Measurements from ENCODE around the gene MTA3. TPM values are rescaled to one million over a fixed set of nuclear protein-coding genes. Genes with fewer than 3 reads are reported as not detected.
A peak's percentile ranks its signal among the peaks of the same experiment; 100 is the strongest.
"Not testable (repeated sequence)": the region's sequence is repeated elsewhere in the genome, so short reads cannot be mapped to it uniquely, and the experiment has no call there.

MTA3 gene
- polyA plus RNA-seq, 6 donors from 2014 or later = 2.7 to 8.3 (median 6.9) TPM

GRCh38 chr2:42713920-42714319 lies 145.5 kb downstream of the MTA3 start:
- ATAC-seq (ENCODE audit: low read depth in 2 of 2) = no peak
- Mint-ChIP-seq H3K4me3 (no peak overlapping the region), H3K9me3 (no peaks in the 10 kb centered on the region), H3K27ac (no peak overlapping the region), H3K4me1 (no peaks in the 10 kb centered on the region), H3K36me3 (peaks cover 0 to 5% of the 10 kb centered on the region in 2 donors), H3K27me3 (no peaks in the 10 kb centered on the region)
- DNase-seq = no peak

- no peak overlapping the region for H3K4me3 Mint-ChIP-seq
- H3K27me3 Mint-ChIP-seq = no peaks in the 10 kb centered on the region
- DNase-seq (no peak), ATAC-seq (ENCODE audit: low read depth in 2 of 2) (no peak)
- H3K36me3 Mint-ChIP-seq = no peaks in the 10 kb centered on the region
- H3K27ac Mint-ChIP-seq = peak overlapping the region in 1 of 6 donors; percentile 59
- H3K4me1 Mint-ChIP-seq = no peaks in the 10 kb centered on the region
- H3K9me3 Mint-ChIP-seq = no peaks in the 10 kb centered on the region
These were observed 146.3 kb downstream of the MTA3 start for GRCh38 chr2:42714686-42715085.

- no peak for DNase-seq
- H3K9me3 Mint-ChIP-seq = no peaks in the 10 kb centered on the region
- no peaks in the 10 kb centered on the region for H3K36me3 Mint-ChIP-seq
- no peaks in the 10 kb centered on the region for H3K27me3 Mint-ChIP-seq
- H3K4me3 Mint-ChIP-seq = no peak overlapping the region
- no peak overlapping the region for H3K27ac Mint-ChIP-seq
- ATAC-seq (ENCODE audit: low read depth in 2 of 2) = no peak
- H3K4me1 Mint-ChIP-seq = no peaks in the 10 kb centered on the region
These were observed 153.5 kb downstream of the MTA3 start for GRCh38 chr2:42721898-42722297.

GRCh38 chr2:42722320-42723190 lies 154.1 kb downstream of the MTA3 start:
- no peak overlapping the region for H3K4me3 Mint-ChIP-seq
- ATAC-seq (ENCODE audit: low read depth in 2 of 2) (peak; percentile 18 to 28), DNase-seq (no peak)
- no peaks in the 10 kb centered on the region for H3K27me3 Mint-ChIP-seq
- H3K36me3 Mint-ChIP-seq = no peaks in the 10 kb centered on the region
- H3K9me3 Mint-ChIP-seq = no peaks in the 10 kb centered on the region
- H3K4me1 Mint-ChIP-seq = no peaks in the 10 kb centered on the region
- H3K27ac Mint-ChIP-seq = no peak overlapping the region

- Mint-ChIP-seq H3K36me3 (no peaks in the 10 kb centered on the region), H3K9me3 (no peaks in the 10 kb centered on the region), H3K27ac (no peak overlapping the region), H3K27me3 (no peaks in the 10 kb centered on the region), H3K4me1 (no peaks in the 10 kb centered on the region), H3K4me3 (no peak overlapping the region)
- ATAC-seq (ENCODE audit: low read depth in 2 of 2) (no peak), DNase-seq (no peak)
These were observed 155.0 kb downstream of the MTA3 start for GRCh38 chr2:42723465-42723864.

- no peak overlapping the region for H3K4me3 Mint-ChIP-seq
- H3K4me1 Mint-ChIP-seq = no peaks in the 10 kb centered on the region
- DNase-seq = no peak
- H3K36me3 Mint-ChIP-seq = peaks cover 5% of the 10 kb centered on the region in 2 donors
- no peak for ATAC-seq (ENCODE audit: low read depth in 2 of 2)
- peak overlapping the region in 1 of 6 donors; percentile 76 for H3K27ac Mint-ChIP-seq
- H3K9me3 Mint-ChIP-seq = peaks cover 0 to 8% (median 5%) of the 10 kb centered on the region in 7 donors
- H3K27me3 Mint-ChIP-seq = no peaks in the 10 kb centered on the region
These were observed 156.5 kb downstream of the MTA3 start for GRCh38 chr2:42724886-42725285.

GRCh38 chr2:42725657-42726056 lies 157.2 kb downstream of the MTA3 start:
- DNase-seq = no peak
- ATAC-seq (ENCODE audit: low read depth in 2 of 2) = no peak
- H3K36me3 Mint-ChIP-seq = peaks cover 12% of the 10 kb centered on the region in 2 donors
- no peak overlapping the region for H3K27ac Mint-ChIP-seq
- H3K4me3 Mint-ChIP-seq = no peak overlapping the region
- H3K27me3 Mint-ChIP-seq = no peaks in the 10 kb centered on the region
- no peaks in the 10 kb centered on the region for H3K4me1 Mint-ChIP-seq
- peaks cover 1 to 16% (median 11%) of the 10 kb centered on the region in 7 donors for H3K9me3 Mint-ChIP-seq

GRCh38 chr2:42726680-42727079 lies 158.2 kb downstream of the MTA3 start:
- H3K4me3 Mint-ChIP-seq = no peak overlapping the region
- peak overlapping the region in 2 of 6 donors; percentile 20 to 68 for H3K27ac Mint-ChIP-seq
- peaks cover 21 to 23% of the 10 kb centered on the region in 2 donors for H3K36me3 Mint-ChIP-seq
- DNase-seq (no peak), ATAC-seq (ENCODE audit: low read depth in 2 of 2) (no peak)
- H3K9me3 Mint-ChIP-seq = peaks cover 1 to 24% (median 15%) of the 10 kb centered on the region in 7 donors
- H3K27me3 Mint-ChIP-seq = no peaks in the 10 kb centered on the region
- no peaks in the 10 kb centered on the region for H3K4me1 Mint-ChIP-seq

- not testable (repeated sequence) for ATAC-seq (ENCODE audit: low read depth in 2 of 2); H3K4me3 Mint-ChIP-seq; DNase-seq; H3K27me3 Mint-ChIP-seq; H3K27ac Mint-ChIP-seq; H3K4me1 Mint-ChIP-seq
- Mint-ChIP-seq H3K36me3 (peaks cover 65 to 69% of the 10 kb centered on the region in 2 donors), H3K9me3 (peaks cover 19 to 60% (median 44%) of the 10 kb centered on the region in 7 donors)
These were observed 162.9 kb downstream of the MTA3 start for GRCh38 chr2:42731316-42731715.

GRCh38 chr2:42733852-42734251 lies 165.4 kb downstream of the MTA3 start:
- no peaks in the 10 kb centered on the region for H3K4me1 Mint-ChIP-seq
- H3K9me3 Mint-ChIP-seq = peaks cover 20 to 67% (median 42%) of the 10 kb centered on the region in 7 donors
- no peak overlapping the region for H3K4me3 Mint-ChIP-seq
- no peaks in the 10 kb centered on the region for H3K27me3 Mint-ChIP-seq
- H3K27ac Mint-ChIP-seq = no peak overlapping the region
- ATAC-seq (ENCODE audit: low read depth in 2 of 2) (no peak), DNase-seq (no peak)
- H3K36me3 Mint-ChIP-seq = peaks cover 77 to 84% of the 10 kb centered on the region in 2 donors

GRCh38 chr2:42736598-42737322 lies 168.3 kb downstream of the MTA3 start:
- H3K4me3 Mint-ChIP-seq = no peak overlapping the region
- H3K36me3 Mint-ChIP-seq = peaks cover 63 to 74% of the 10 kb centered on the region in 2 donors
- H3K27me3 Mint-ChIP-seq = no peaks in the 10 kb centered on the region
- DNase-seq = no peak
- no peak for ATAC-seq (ENCODE audit: low read depth in 2 of 2)
- peaks cover 16 to 60% (median 38%) of the 10 kb centered on the region in 7 donors for H3K9me3 Mint-ChIP-seq
- H3K27ac Mint-ChIP-seq = peak overlapping the region in 1 of 6 donors; percentile 11
- H3K4me1 Mint-ChIP-seq = peaks cover 0 to 6% (median 0%) of the 10 kb centered on the region in 3 donors

GRCh38 chr2:42741140-42741539 lies 172.7 kb downstream of the MTA3 start:
- peaks cover 0 to 29% (median 10%) of the 10 kb centered on the region in 7 donors for H3K9me3 Mint-ChIP-seq
- H3K4me1 Mint-ChIP-seq = peaks cover 0 to 6% (median 0%) of the 10 kb centered on the region in 3 donors
- H3K4me3 Mint-ChIP-seq = no peak overlapping the region
- ATAC-seq (ENCODE audit: low read depth in 2 of 2) (no peak), DNase-seq (no peak)
- H3K27ac Mint-ChIP-seq = peak overlapping the region in 1 of 6 donors; percentile 74
- H3K27me3 Mint-ChIP-seq = no peaks in the 10 kb centered on the region
- H3K36me3 Mint-ChIP-seq = peaks cover 21 to 30% of the 10 kb centered on the region in 2 donors

GRCh38 chr2:42742740-42743658 lies 174.6 kb downstream of the MTA3 start:
- Mint-ChIP-seq H3K4me3 (no peak overlapping the region), H3K4me1 (peaks cover 0 to 6% (median 0%) of the 10 kb centered on the region in 3 donors), H3K36me3 (peaks cover 13 to 14% of the 10 kb centered on the region in 2 donors), H3K27ac (peak overlapping the region in 1 of 6 donors; percentile 74), H3K27me3 (no peaks in the 10 kb centered on the region), H3K9me3 (peaks cover 0 to 19% (median 7%) of the 10 kb centered on the region in 7 donors)
- ATAC-seq (ENCODE audit: low read depth in 2 of 2) (no peak), DNase-seq (no peak)

All from naive B cell (primary cell).